Glutamatergic neuron (in vitro differentiated cells): ENCODE measurements around the gene APBB2. TPM values are rescaled to one million over a fixed set of nuclear protein-coding genes. Genes with fewer than 3 reads are reported as not detected.

Experiments used
- DNase-seq: peaks from one replicate; pipeline ENCODE4 v3.0.0; 2022
- H3K27ac Mint-ChIP-seq: one replicate; pipeline ENCODE4 v1.8.0; 2020; ENCODE audit warnings: mild to moderate bottlenecking, mixed read lengths, inconsistent platforms; ENCODE audit not compliant: unreplicated experiment
- H3K27me3 Mint-ChIP-seq: one replicate; pipeline ENCODE4 v1.8.0; 2020; ENCODE audit warnings: mild to moderate bottlenecking, moderate library complexity, mixed read lengths, inconsistent platforms; ENCODE audit not compliant: unreplicated experiment
- H3K36me3 Mint-ChIP-seq: one replicate; pipeline ENCODE4 v1.8.0; 2020; ENCODE audit warnings: mild to moderate bottlenecking, mixed read lengths, inconsistent platforms; ENCODE audit not compliant: unreplicated experiment
- H3K4me1 Mint-ChIP-seq: one replicate; pipeline ENCODE4 v1.8.0; 2020; ENCODE audit warnings: mild to moderate bottlenecking, low read depth, mixed read lengths, inconsistent platforms; ENCODE audit not compliant: unreplicated experiment
- H3K4me3 Mint-ChIP-seq: one replicate; pipeline ENCODE4 v1.8.0; 2020; ENCODE audit warnings: mild to moderate bottlenecking, mixed read lengths, inconsistent platforms; ENCODE audit not compliant: unreplicated experiment
- H3K9me3 Mint-ChIP-seq: one replicate; pipeline ENCODE4 v1.8.0; 2020; ENCODE audit warnings: mild to moderate bottlenecking, moderate library complexity, mixed read lengths, inconsistent platforms; ENCODE audit not compliant: unreplicated experiment
- total RNA-seq: library from RNA; stranded (reverse); fragmentation: NEBNext Ultra II Directional; extraction: Animal tissue kit (Norgen Biotek cat#: 25700); gene quantifications from one replicate; pipeline ENCODE4 v1.2.1, GENCODE V29; 2021; ENCODE audit not compliant: unreplicated experiment
- TF ChIP-seq, protein P1 (sequence below): fragments of 200-600 bp; sonication (generic); IDR thresholded peaks from one replicate; pipeline ENCODE4 v1.5.0; 2021; ENCODE audit not compliant: partially characterized antibody, unreplicated experiment

Gene APBB2
- total RNA-seq, 1 donor from 2014 or later: 117 TPM

DNA sequence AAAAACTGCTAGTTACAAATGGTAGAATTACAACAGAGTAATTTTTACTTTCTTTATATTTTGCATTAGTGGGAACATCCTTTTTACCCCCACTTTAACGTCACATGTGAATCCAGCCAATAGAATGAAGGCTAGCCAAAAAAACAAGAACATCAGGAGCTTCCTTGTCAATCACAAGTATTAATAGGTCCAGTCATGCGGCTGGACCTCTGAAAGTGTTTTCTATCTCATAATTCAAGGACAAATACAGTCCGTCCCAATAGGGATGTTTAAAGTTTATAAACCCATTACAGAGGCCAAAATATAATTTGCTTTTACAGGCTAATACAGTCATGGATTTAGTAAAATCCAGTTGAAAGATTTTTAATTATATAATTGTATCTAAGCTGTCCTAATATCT is 110.7 kb downstream of the APBB2 start:
- no peaks in the 10 kb centered on the region for H3K27me3 Mint-ChIP-seq
- no peak for DNase-seq
- no peak overlapping the region for H3K4me3 Mint-ChIP-seq
- H3K36me3 Mint-ChIP-seq: no peaks in the 10 kb centered on the region
- H3K9me3 Mint-ChIP-seq: no peaks in the 10 kb centered on the region
- TF ChIP-seq, protein P1, sequence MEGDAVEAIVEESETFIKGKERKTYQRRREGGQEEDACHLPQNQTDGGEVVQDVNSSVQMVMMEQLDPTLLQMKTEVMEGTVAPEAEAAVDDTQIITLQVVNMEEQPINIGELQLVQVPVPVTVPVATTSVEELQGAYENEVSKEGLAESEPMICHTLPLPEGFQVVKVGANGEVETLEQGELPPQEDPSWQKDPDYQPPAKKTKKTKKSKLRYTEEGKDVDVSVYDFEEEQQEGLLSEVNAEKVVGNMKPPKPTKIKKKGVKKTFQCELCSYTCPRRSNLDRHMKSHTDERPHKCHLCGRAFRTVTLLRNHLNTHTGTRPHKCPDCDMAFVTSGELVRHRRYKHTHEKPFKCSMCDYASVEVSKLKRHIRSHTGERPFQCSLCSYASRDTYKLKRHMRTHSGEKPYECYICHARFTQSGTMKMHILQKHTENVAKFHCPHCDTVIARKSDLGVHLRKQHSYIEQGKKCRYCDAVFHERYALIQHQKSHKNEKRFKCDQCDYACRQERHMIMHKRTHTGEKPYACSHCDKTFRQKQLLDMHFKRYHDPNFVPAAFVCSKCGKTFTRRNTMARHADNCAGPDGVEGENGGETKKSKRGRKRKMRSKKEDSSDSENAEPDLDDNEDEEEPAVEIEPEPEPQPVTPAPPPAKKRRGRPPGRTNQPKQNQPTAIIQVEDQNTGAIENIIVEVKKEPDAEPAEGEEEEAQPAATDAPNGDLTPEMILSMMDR: no peak
- no peak overlapping the region for H3K27ac Mint-ChIP-seq
- peaks cover 4% of the 10 kb centered on the region for H3K4me1 Mint-ChIP-seq

DNA sequence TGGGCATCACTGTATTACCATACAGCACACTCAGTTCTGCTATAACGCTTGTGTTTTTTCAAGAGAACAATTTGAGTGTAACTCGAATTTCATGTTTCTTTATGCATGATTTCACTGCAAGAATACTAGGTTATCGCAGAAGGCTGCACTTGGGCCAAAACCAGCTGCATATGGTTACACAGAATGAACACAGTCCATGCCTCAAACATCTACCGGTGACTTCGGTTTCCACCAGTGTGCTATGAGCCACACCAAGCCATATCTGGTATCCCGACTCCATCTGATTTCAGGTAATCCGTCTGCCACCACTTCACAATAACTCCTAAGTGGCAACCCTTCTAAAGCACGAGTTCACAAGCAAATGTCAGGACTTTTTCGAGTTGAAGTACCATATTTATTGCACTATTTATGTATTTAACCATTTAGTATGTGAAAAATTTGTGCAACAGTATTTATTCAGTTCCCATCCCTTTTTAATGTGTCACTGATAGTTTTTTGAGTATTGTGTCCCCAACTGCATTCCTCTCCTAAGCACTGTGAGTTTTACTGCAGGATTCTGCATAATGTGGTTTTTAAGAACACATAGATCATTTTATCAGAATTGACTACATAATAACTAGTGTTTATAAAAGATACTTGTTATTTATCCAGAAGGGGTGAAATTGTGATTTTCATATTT is 111.8 kb downstream of the APBB2 start:
- Mint-ChIP-seq H3K27ac (no peak overlapping the region), H3K4me1 (peaks cover 6% of the 10 kb centered on the region), H3K36me3 (no peaks in the 10 kb centered on the region), H3K27me3 (no peaks in the 10 kb centered on the region), H3K4me3 (no peak overlapping the region), H3K9me3 (no peaks in the 10 kb centered on the region)
- TF ChIP-seq, protein P1: no peak
- no peak for DNase-seq

DNA sequence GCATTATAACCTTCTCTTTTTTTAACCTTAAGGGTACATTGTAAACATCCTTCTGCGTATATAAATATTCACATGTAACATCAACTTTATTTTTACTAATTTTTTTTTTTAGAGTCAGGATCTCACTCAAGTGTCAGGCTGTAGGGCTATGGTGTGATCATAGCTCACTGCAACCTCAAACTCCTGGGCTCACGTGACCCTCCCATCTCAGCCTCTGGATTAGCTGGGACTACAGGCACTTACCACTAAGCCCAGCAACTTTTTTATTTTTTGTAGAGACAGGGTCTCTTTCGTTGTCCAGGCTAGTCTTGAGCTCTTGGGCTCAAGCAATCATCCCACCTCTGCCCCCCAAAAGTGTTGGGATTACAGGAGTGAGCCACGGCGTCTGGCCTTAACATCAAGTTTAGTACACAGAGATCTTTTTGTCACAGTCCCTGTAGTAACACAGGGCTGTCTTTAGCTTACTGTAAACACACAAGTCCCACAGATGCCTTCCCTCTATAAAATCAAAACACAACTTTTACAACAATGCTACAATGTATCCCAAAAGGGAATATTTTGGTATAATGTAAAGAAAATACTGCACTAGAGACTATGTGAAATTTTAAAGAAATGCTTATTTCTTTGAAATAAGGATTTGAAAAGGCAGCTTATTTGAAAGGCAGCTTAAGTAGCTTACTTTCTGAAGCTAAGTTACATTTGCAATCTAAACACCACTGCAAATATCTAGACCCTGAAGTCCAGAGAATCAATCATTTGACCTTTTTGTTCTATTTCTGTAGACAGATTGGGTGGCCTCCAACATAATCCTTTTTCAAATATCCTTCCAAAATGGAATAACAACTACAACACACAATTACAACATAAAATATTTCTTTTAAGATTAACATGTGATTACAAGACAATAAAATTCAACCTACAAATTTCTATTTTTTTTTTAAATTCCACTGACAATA is 116.0 kb downstream of the APBB2 start:
- Mint-ChIP-seq H3K27me3 (no peaks in the 10 kb centered on the region), H3K9me3 (peaks cover 3% of the 10 kb centered on the region), H3K27ac (no peak overlapping the region), H3K4me3 (no peak overlapping the region), H3K4me1 (peaks cover 14% of the 10 kb centered on the region), H3K36me3 (no peaks in the 10 kb centered on the region)
- DNase-seq: no peak
- TF ChIP-seq, protein P1: no peak

DNA sequence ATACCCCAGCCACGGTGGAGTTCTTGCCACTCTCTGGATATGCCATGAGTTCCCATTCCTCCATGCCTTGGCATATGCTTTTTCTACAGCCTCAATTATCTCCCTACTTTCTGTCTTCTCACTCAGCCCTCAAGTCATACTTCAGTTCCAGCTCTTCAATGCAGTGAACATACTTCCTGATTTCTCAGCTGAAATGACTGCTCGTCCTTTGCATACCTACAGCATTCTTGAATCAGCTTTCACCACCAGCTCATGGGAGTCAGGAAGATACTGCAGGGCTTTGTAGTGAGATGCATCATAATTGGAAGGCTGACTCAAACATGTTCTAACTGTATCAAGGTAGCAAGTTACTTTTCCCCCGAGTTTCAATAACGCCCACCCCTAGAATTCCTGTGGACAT is 118.4 kb downstream of the APBB2 start:
- Mint-ChIP-seq H3K27me3 (no peaks in the 10 kb centered on the region), H3K27ac (no peak overlapping the region), H3K4me1 (peaks cover 11% of the 10 kb centered on the region), H3K9me3 (peaks cover 3% of the 10 kb centered on the region), H3K4me3 (no peak overlapping the region), H3K36me3 (no peaks in the 10 kb centered on the region)
- TF ChIP-seq, protein P1: no peak
- no peak for DNase-seq
